ENCODE results near the gene CDK16.
A peak's percentile ranks its signal among the peaks of the same experiment; 100 is the strongest.

The CDK16 gene

GRCh38 chrX:47228550-47229270 is 10.2 kb downstream of the CDK16 start:
- DNase-seq: no peak

- DNase-seq: no peak
These were observed 10.9 kb downstream of the CDK16 start for GRCh38 chrX:47229427-47229826.

- DNase-seq: no peak
These were observed 11.8 kb downstream of the CDK16 start for GRCh38 chrX:47230136-47230868.

GRCh38 chrX:47231167-47231566 is 12.7 kb downstream of the CDK16 start:
- DNase-seq: no peak

- no peak for DNase-seq
These were observed 13.8 kb downstream of the CDK16 start for GRCh38 chrX:47232197-47232802.

- DNase-seq: peak; percentile 29
These were observed 14.4 kb downstream of the CDK16 start, which contains the start of gene USP11 for GRCh38 chrX:47232803-47233332. TSS of gene USP11 (plus strand) at chrX:47233009. CDS start at chrX:47233044, 35 bp downstream.

- DNase-seq: peak; percentile 91
These were observed 15.0 kb downstream of the CDK16 start for GRCh38 chrX:47233333-47234113.

GRCh38 chrX:47234583-47234982 is 16.1 kb downstream of the CDK16 start:
- DNase-seq: no peak

GRCh38 chrX:47235691-47236103 is 17.2 kb downstream of the CDK16 start:
- DNase-seq: no peak

GRCh38 chrX:47239199-47239598 is 20.7 kb downstream of the CDK16 start:
- no peak for DNase-seq

GRCh38 chrX:47239898-47240545 is 21.5 kb downstream of the CDK16 start:
- no peak for DNase-seq

GRCh38 chrX:47240619-47241018 is 22.1 kb downstream of the CDK16 start:
- DNase-seq: no peak

- DNase-seq: no peak
These were observed 22.9 kb downstream of the CDK16 start for GRCh38 chrX:47241201-47242011.

- no peak for DNase-seq
These were observed 23.8 kb downstream of the CDK16 start for GRCh38 chrX:47242321-47242720.

- no peak for DNase-seq
These were observed 24.9 kb downstream of the CDK16 start for GRCh38 chrX:47243351-47243750.

- DNase-seq: no peak
These were observed 26.2 kb downstream of the CDK16 start for GRCh38 chrX:47244676-47245075.

GRCh38 chrX:47245156-47245555 is 26.7 kb downstream of the CDK16 start:
- no peak for DNase-seq

- DNase-seq: no peak
These were observed 28.9 kb downstream of the CDK16 start for GRCh38 chrX:47247206-47247998.

GRCh38 chrX:47247999-47248320 is 29.5 kb downstream of the CDK16 start:
- DNase-seq: no peak

- no peak for DNase-seq
These were observed 30.1 kb downstream of the CDK16 start for GRCh38 chrX:47248576-47248975.

GRCh38 chrX:47250017-47250347 is 31.5 kb downstream of the CDK16 start:
- DNase-seq: no peak

Measured in activated naive CD4-positive, alpha-beta T cell treated with anti-CD3 and anti-CD28 coated beads, Interleukin-2, amount 50 U/mL, for 16 hours (primary cell).